ENCODE results near the gene MACROD2.
"Not testable (repeated sequence)": the region's sequence is repeated elsewhere in the genome, so short reads cannot be mapped to it uniquely, and the experiment has no call there.

Gene MACROD2

DNA sequence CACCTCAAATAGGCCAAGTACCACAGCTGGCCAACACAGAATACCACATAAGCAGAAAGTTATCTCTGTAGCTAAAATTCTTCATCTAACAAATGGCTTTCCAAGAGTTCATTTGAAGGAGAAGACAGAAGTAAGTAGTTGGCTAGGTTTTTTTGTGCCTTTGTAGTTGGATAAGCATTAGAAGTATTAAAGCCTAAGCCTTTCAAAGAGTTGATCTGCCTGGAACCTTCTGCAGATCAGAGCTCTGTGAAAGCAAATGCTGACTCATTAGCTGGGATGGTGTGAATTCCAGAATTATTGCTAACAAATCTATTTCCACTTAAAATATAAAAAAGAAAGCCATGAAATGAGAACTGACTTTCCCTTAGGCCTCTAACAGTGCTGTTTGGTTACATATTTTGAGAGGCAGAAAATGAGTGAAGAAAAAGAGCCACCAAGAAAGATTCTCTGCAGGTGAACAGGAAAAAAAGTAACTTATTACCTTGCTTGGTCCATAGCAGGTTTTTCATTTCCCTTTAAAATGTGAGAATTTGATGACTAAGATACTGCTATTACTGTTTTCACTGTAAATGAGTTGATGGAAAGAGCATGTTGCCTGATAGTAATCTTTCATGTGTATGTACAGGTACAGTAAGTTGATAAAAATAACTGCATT is 1105.3 kb downstream of the MACROD2 start:
- DNase-seq (ENCODE audit: low read depth): no peak

DNA sequence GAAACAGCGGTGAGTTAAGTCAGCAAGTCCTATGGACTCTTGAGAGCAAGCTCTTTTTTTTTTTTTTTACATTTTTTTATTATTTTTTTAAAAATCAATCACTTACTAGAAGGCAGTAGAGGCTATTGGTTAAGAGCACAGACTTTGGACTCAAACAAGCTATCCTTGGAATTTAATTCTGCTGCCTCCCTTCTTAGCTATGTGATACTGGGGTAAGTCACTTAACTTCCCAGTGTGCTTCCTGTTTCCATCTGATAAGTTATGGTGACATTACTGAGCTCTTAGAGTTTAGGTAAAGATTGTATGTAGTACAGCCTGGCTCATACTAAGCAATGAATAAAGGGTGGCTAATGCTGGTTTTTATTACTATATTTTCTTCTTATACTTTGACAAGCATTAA is 1112.6 kb downstream of the MACROD2 start:
- DNase-seq (ENCODE audit: low read depth): no peak

DNA sequence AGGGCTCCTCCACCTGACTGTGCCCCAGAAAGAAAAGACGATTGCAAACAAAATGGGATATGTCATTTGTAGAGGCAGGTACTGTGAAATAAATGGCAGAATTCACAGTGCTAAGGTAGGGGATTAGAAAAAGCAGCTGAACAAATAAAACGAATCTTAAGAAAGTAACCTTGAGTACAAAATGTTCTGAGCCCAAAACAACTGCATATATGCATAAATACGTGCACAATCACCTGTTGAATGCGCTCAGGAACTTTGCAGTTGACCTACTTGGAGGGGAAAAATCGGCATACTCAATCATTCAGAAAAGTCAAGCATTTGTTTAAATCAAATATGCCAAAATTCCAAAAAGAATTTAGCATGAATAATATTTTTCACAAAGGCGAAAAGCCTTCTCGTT is 1114.2 kb downstream of the MACROD2 start:
- DNase-seq (ENCODE audit: low read depth): no peak

GRCh38 chr20:15111654-15112053 is 1116.3 kb downstream of the MACROD2 start:
- DNase-seq (ENCODE audit: low read depth): no peak

DNA sequence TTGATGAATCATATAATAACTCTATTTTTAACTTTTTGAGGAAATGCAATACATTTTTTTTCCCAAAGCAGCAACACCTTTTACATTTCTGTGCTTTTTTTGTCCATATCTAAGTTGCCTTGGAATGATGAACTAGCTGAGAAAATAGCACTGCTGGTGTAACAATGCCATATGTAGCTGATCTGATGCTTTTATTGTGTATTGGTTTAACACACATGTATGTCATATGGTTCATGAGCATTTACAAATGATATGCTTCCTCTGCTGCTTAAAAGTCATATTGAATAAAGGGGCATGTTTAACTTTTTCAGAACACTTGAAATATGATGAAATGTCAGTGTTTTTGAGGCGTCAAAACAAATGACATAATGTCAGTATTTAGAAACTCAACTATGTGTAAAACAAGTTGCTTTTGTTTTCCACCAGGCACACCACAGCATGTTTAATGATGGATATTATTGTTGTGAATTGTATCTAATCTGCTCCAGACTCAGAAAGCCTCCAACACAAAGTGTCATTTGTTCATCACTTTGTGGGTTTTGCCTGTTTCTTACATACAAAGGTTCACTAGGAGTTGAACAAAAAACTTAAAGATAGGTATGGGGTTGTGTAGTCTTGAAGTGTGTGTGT is 1117.9 kb downstream of the MACROD2 start:
- DNase-seq (ENCODE audit: low read depth): no peak

DNA sequence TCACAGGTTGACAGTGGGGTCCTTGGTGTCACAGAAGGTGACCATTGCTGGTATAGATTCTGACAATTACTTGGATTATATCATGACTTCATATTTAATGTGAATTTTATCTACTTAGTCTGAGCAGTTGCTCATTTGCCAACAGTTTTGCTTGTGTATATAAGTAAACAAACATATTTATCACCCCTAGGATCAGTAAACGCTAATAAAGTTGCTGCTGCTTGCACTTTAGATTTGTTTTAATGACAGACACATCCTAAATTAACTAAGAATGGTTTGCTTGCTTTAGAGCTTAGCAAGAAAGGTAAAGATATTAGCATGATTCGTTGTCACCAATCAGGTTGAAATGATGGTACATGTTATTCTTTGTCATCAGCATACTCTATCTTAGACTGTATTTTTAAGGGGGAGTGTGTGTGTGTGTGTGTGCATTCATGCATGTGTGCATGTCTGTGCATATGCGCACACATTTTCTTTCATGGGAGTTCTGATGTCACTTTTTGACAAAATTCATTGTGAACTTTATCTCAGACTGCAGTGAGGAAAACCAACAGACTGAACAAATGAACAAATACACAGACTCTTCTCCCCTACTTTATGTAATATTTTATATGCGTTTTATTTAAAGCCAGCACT is 1124.7 kb downstream of the MACROD2 start:
- no peak for DNase-seq (ENCODE audit: low read depth)

- DNase-seq (ENCODE audit: low read depth): no peak
These were observed 1127.3 kb downstream of the MACROD2 start for GRCh38 chr20:15122613-15123012.

DNA sequence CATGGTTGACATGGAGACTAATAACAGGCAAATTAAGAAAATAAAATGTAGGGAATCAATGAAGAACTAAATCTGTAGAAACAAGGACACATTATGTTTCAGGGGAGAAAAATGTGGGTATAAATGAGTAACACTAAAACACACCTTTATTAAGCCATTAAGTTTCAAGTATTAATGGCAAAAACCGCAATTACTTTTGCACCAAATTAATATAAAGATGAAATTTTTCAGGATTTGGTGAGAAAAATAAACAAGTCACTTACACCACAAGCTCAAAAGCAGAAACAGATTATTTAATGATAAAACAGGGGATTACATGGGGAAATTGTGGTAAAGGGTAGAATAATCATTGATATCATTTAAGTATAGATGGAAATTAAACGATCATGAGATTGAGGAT is 1135.9 kb downstream of the MACROD2 start:
- no peak for DNase-seq (ENCODE audit: low read depth)

- DNase-seq (ENCODE audit: low read depth): no peak
These were observed 1143.3 kb downstream of the MACROD2 start for GRCh38 chr20:15138548-15139126.

DNA sequence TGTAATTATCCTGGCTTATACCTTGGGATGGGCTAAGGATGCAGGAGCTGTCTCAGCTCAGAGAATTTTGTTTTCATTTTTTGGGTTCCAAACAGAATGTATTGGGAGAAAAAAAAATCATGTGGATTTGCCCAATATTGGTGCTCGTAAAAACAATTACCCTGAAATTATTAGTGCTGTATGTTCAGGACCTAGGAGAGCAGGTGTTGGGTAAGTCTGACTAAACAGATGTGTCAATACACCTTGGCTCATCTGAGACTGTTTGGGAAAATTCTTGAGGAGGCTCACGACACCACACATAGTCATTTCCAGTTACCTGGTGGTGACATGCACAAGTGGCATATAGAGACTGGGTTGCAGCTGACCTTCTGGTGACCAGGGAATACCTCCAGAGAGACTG is 1144.2 kb downstream of the MACROD2 start:
- DNase-seq (ENCODE audit: low read depth): no peak

GRCh38 chr20:15140286-15140685 is 1145.0 kb downstream of the MACROD2 start:
- DNase-seq (ENCODE audit: low read depth): no peak

GRCh38 chr20:15140940-15141339 is 1145.6 kb downstream of the MACROD2 start:
- DNase-seq (ENCODE audit: low read depth): not testable (repeated sequence)

- no peak for DNase-seq (ENCODE audit: low read depth)
These were observed 1146.5 kb downstream of the MACROD2 start for GRCh38 chr20:15141861-15142260.

DNA sequence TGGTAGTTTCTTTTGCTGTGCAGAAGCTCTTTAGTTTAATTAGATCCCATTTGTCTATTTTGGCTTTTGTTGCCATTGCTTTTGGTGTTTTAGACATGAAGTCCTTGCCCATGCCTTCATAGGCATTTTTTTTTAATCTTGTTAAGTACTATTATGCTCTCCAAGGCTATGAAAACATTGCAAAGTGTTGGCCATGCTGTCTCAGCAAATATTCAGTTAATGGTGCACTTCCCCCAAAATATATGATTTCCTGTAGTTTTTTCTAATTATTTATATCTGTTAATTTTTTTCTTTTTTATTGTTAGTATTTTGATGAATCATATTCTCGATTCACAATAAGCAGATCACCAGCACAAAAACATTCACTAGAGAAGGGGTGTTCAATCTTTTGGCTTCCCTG is 1148.2 kb downstream of the MACROD2 start:
- no peak for DNase-seq (ENCODE audit: low read depth)

- no peak for DNase-seq (ENCODE audit: low read depth)
These were observed 1149.6 kb downstream of the MACROD2 start for GRCh38 chr20:15144916-15145315.

DNA sequence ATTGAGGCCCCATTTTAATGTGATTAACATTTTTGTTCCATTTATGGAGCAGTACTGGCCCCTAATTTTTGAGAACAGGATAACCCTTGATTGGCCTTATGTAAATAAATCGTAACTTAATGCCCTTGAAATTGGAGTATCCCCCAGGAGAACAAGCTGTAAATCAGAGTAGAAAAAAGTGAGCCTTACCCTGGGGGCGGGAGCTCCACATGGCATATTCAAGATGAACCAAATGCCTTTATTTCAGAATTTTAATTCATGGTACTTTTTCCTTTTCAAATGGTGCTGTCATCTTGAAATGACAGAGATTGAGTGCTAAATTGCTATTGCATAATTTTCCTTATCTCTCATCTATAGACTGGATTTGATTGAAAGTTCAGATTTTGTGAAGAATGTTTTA is 1151.6 kb downstream of the MACROD2 start:
- DNase-seq (ENCODE audit: low read depth): no peak

- DNase-seq (ENCODE audit: low read depth): no peak
These were observed 1158.8 kb downstream of the MACROD2 start for GRCh38 chr20:15154070-15154469.

GRCh38 chr20:15155848-15156401 is 1160.6 kb downstream of the MACROD2 start:
- no peak for DNase-seq (ENCODE audit: low read depth)

GRCh38 chr20:15158533-15158932 is 1163.2 kb downstream of the MACROD2 start:
- DNase-seq (ENCODE audit: low read depth): no peak

DNA sequence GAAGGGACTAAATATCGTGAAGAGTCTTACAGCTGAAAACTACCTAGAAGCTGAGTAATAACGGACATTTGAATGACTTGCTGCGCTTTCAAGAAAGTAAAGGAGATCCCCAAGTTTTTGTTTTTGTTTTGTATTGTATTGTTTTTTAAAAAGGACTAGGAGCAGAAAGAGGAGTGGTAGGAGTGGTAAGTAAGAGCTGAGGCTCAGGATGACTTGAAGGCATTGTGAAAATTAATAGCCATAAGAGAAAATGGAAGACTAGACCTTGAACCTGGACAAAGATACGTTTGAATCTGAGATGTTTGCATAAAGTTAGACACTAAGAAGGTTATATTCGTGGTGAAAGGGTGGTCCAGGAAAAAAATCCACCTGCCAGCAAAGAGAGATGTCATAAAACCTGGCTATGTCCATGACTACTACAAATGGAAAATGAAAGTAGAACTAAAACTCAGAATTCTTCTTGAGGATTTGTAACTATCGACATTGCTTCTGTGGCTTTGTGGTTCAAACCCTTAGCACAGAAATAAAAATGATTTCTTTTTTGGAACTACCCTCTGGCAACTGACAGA is 1166.8 kb downstream of the MACROD2 start:
- no peak for DNase-seq (ENCODE audit: low read depth)

DNA sequence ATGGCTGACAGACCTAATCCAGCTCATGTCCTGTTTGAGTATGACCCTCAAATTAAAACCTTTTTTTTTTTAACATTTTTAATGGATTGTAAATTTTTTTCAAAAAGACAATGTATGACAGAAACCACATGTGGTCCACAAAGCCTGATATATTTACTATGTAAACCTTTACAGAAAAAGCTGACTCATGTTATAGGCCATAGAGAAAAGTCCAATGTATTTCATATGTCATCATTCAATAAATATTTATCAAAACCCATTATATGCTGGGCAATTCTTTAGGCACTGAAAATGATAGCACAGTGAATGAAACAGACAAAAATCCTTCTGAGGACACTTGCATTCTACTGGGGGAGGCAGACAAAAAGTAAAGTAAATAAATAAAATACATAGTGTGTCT is 1168.3 kb downstream of the MACROD2 start:
- no peak for DNase-seq (ENCODE audit: low read depth)

- no peak for DNase-seq (ENCODE audit: low read depth)
These were observed 1169.4 kb downstream of the MACROD2 start for GRCh38 chr20:15164726-15165125.

DNA sequence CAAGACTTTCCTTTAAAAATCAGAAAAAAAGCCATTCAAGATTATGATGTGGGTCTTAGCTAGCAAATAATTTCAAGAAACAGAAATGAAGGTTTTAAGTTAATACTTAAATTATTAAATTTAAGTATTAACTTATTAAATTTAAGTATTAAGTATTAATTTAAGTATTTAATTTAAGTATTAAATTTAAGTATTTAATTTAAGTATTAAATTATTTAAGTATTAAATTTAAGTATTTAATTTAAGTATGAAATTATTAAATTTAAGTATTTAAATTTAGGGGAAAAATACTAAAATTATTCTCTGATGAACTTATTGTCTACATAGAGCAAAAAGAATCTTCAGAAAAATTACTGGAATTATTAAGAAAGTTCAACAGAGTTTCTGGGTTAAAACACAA is 1171.4 kb downstream of the MACROD2 start:
- DNase-seq (ENCODE audit: low read depth): no peak

Measured in activated T-helper 1 cell treated with Interleukin-2 at 50 U/mL for 16 hours (primary cell).